GM18873 (cell line): Measurements from ENCODE around the gene TRHDE.

Experiments
- ATAC-seq: cut with Tn5 transposase; IDR thresholded peaks from one replicate; pipeline ENCODE4 v1.9.1; 2021; ENCODE audit warnings: mild to moderate bottlenecking, moderate library complexity, moderate number of reproducible peaks; ENCODE audit not compliant: unreplicated experiment, low FRiP score

The TRHDE gene

DNA sequence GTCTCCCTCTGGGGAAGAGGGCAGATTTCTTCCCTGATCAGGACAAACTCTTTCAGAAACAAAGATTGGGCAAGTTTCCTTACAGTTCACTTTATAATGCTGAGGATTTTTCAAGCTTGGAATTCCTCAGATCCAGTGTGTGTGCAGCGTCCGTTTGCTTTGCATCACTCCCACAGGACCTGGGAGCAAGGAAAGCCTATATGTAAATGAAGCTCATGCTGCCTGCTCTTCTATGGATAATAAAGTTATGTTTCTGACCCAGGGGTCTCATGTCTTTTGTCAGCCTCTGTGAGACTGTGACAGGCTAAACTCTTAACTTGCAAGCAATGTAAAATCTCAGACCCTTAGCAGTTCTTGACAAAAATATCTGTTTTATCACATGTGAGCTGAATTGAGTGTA is 41.6 kb downstream of the TRHDE start:
- no peak for ATAC-seq

DNA sequence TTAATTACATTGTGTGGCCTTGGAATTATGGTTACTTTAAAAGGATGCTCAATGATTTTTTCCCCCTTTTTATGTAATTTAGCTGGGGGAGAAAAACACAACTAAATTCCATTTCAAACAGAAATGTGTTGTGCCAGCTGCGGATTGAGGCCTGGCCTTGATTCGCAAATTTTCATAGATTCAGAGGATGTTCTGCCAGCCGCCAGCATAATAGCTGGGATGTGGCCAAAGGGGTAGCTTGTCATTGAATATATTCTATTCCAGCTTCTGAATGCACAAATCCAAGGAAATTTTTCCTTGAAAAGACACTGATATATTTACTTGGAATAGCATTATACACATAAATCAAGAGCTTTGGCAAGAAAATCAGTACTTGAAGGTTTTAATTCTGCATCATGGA is 43.7 kb downstream of the TRHDE start:
- no peak for ATAC-seq

DNA sequence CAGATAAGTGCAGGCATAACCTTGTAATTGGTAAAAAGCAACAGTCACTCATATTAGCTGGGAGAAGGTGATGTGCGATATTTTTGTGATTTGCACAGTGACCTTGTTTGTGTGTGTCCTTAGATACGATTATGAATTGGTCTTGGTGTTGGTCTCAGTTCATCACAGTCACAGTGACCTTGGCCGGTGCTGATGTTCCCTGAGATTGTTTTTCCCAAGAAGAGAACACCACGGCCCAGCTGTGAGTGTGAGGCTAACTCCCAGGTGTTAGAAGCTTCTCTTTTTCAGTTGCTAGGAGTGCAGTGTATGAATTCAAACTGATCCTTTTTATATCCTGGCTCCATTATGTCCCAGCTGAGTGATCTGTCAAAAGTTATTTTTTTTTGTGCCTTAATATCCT is 46.2 kb downstream of the TRHDE start:
- ATAC-seq = no peak

DNA sequence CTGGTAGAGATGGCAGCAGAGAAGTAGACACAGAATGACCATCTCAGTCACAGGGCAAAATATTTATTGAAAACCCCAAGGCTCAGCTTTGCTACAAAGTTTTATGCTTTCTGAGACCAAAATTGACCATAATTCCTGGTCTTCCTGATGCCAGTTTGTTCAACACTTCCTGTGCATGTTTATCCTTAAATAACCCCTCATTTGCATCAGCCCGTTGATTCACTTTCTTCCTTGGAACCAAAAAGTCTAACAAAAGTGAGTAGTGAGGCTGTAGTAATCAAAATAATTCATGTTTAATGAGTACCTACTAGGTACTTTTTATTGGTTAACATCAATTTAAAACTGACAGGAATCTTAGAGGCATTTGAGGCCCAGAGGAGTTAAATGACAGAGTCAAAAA is 51.7 kb downstream of the TRHDE start:
- no peak for ATAC-seq

DNA sequence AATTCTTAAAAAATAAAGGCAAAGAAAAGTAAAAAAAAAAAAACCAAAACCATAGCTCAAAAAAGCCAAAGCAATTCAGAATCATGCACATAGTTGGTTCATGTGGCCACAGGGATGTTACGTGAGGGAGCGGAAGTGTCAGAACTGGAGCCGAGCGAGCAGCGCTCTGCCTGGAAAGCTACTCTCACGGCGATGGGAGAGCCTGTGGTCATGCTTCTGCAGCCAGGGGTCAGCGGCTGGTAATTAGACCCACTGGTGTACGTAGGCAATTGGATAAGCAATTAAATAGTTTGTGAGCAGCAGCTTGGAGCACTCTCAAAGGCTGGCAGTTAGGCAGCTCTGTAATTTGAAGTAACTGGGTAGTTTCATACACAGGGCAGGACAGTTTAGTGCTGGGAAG is 58.1 kb downstream of the TRHDE start:
- ATAC-seq = no peak

DNA sequence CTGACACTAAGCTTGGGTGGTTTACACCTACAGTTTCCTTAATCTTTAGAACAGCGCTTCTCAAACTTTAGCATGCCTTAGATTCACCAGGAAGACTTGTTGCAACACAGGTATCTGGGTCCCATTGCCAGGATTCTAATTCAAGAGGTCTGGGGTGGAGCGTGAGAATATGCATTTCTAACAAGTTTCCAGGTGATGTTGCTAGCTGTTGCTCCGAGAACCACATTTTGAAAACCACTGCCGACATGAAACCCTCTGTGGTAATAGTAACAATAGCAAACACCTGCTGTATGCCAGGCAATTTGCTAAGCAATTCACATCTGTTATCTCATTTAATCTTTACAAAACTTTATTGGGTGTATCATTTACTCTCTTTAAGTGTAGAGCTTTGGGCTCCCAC is 58.6 kb downstream of the TRHDE start:
- ATAC-seq = no peak

DNA sequence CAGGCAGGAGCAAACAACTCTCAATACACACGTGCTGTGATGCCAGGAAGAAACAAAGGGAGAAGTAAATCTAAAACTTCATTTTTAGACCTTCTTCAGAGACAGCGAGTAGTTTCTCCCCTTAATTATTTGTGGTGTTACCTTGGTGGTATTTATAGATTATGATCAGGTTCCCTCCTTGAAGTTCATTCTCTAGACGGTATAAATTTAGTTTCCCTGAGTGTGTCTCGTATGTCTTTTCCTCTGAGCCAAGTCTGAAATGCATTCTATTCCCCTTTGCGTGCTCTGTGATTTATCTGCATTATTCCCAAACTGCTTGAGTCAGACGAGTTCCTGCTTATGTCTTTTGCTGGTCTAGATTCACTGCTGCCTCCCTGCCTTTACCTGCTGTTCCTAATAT is 65.2 kb downstream of the TRHDE start:
- ATAC-seq = no peak

DNA sequence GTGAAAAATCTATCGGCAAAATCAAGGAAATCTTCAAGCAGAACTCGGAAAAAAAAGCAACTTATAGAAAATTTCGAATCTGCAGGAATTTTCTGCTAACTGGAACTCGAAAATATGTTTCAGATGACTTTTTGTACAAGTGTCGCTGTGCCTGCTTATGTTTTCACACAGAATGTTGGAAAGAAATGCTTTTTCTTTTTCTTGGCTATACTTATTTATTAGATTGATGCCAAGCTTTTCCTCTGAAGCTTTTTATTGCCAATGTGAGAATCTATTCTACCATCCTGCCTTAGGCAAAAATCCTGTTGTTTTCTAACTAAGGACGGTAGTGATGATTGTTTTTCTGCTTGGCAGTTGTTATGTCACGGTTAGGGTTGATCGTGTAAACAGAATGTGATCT is 65.8 kb downstream of the TRHDE start:
- ATAC-seq = no peak

DNA sequence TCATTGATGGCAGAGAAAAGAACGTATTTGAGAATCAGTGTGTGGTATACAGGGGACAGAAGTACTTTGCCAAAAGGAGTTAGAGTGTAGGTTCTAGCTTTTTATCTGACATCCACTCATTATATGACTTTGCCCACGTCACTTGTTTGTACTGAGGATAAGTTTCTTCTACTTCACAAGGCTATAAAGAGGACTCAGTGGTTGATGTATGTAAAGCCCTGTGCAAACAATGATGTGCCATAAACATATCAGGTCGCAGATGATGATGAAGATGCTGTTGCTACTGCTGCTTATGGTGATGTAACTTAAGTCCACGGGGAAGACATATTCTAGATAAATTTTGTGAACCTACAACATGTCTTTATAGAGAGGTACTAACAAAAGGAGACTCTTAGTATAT is 66.3 kb downstream of the TRHDE start:
- ATAC-seq = no peak

DNA sequence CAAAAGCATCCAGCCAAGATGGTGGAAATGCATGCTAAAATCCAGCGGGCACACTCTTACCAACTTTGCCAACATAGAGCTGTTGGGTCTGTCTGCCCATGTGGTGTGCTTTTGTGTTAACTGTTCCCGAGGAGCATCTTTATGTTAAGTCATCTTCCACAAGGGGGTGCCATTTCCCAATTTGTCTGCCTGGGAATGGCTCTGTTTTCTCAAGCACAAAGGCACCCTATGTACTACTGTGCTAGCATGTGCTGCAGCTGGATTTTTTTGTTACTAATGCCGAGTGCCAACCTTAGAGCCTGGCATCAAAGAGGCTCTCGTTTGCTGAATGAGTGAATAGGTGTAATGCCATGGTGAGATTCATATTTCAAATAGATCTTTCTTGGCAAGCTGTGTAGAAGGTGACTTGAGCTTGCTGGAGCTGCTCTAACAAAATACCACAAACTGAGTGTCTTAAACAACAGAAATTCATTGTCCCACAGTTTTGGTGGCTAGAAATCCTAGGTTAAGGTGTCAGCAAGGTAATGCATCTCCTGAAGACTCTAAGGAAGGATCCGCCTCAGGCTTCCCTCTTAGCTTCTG is 74.3 kb downstream of the TRHDE start:
- peak; percentile 89 for ATAC-seq

DNA sequence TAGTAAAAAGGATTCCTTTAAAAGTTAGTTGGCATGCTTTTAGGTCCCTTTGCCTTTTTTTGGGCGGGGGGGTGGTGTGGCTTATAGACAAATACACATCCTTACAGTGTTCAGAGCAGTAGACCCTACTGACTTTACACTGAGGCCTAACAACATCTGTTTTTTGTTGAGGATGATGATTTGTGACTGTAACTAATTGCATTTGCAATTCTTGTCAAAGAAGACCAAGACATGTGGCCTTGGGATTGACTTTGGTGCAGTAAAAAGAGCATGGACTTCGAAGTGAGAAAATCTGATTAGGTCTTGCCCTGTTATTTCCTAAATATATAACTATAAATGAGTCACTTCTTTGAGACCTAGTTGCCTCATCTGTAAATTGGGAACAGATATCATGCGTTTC is 77.3 kb downstream of the TRHDE start:
- no peak for ATAC-seq

DNA sequence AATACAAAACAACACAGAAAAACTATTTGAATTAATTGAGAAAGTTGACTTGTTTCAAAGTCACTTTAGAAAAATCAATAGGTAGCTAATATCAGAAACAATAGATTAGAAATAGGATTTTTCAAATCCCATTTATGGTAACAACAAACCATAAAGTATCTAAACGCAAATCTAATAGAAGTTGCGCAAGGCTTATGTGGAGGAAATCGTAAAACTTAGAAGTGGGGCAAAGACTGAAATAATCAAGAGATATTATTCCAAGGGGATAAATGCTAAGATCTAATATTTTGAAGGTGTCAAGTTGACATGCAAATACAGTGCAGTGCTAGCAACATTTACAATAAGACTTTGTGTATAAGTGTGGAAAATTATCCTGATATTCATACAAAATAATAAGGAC is 87.2 kb downstream of the TRHDE start:
- ATAC-seq = no peak

DNA sequence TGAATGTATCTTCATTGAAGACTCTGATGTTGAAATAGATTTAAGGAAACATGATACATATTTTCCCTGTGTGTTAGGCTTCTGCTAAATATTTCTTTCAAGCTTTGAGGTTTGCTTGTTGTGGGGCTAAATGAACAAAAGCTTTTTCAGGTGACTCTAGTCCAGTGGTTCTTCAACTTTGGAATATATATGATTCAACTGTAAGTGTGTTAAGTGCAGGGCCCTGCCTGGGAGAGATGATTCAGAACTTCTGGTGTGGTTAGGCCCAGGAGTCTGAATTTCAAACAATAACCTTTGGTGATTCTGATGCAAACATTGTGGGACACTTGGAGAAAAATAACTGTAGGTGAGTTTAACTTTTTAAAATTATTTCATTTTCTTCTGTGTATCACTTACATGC is 93.0 kb downstream of the TRHDE start:
- ATAC-seq = no peak

DNA sequence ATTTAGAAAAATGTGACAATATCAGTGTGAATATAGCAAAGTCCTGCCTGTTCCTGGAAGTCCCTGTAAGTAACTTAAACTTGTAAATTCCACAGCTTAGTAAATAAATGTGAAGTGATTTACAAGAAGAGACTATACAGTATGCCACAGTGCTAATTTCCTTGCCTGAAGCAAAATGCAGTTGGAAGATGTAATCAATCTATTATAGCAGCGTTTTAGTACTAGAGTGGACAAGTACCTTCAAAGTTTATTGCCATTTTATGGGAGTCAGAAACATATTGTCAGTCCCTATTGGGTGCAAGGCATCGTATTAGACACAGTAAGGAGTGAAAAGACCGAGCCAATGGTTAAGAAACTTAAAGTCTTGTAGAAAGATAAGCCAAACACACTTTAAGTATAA is 94.1 kb downstream of the TRHDE start:
- ATAC-seq = no peak

DNA sequence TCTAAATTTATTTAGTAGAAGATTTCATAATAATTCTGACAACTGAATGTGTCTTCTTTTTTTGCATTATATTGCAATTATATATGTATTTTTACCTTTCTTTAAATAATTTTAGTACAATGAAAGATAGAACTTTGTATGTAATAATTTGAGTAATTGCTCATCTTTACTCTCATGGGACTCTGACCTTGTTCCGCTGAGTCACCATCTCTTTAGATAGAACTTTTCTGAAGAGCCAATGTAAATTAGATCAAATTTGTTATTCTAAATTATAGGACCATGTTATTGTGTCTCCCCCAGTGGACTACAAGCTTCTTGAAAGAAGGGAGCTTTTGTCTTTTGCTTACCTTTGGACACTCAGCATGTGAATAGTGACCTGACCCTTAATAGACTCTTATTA is 96.1 kb downstream of the TRHDE start:
- ATAC-seq = no peak

DNA sequence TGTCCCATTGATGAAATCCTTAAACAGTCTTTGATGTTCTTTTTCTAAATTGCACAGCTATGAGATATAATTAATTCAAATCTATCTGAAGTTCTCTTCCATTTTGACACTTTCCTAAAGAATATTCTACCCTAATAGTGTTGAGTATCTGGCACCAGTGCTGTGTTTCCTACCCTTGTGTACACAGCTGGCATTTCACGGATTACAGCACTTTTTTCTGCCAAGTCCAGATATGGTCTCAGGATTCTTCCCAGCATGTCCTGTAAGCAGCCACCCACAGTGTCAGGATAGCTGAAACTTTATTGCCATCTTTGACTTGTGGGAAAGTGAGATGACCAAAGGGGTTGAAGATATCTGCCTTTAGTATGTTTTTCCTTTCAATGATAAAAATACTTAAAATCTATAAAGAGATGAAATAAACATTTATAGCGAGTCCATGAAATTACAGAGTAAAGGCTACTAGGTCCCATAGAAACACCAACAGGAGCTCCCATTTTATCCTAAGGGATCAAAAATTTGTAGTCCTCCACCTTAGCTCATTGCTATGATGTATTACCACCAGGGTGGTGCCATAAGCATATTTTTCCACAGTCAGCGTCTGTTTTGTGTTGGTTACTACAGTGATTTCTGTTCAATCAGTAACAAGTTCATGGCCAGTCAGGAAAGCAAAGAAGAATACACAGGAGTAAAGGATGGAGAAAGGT is 96.7 kb downstream of the TRHDE start:
- ATAC-seq = no peak

DNA sequence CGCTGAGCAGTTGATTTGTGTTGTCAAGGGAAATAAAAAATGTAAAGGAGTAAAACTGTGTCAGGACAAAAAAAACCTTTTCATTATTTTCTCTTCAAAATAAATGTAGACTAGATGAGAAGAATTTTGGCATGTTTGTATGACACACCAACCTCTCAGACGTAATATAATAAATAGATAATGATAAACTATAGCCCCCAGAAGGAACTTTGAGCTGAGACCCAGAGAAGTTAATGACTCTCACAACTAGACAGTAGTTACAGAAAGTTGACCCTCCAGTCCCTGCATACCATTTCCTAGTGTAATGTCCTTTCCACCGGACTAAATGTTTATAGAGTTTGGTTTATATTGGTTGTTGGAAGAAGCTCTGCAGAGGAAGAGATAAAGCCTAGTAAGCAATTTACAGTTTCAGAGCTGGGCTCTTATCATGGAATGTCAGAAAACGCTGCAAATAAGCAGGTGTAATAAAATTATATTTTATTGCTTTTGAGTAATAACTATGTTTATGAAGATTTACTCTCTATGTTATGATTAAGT is 97.3 kb downstream of the TRHDE start:
- no peak for ATAC-seq

DNA sequence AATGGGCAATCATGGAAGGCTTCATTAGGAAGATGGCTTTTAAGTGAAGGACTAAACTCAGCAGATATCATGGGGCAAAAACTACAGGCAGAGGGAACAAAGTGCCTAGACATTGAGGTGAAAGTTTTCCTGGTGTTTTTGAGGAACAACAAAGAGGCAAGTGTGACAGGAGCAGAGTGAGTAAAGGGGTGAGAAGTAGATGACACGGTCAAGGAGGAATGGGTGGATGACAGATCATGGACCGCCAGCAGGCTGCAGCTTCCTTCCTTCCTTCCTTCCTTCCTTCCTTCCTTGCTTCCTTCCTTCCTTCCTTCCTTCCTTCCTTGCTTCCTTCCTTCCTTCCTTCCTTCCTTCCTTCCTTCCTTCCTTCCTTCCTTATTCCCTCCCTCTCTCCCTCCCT is 108.3 kb downstream of the TRHDE start:
- no peak for ATAC-seq

DNA sequence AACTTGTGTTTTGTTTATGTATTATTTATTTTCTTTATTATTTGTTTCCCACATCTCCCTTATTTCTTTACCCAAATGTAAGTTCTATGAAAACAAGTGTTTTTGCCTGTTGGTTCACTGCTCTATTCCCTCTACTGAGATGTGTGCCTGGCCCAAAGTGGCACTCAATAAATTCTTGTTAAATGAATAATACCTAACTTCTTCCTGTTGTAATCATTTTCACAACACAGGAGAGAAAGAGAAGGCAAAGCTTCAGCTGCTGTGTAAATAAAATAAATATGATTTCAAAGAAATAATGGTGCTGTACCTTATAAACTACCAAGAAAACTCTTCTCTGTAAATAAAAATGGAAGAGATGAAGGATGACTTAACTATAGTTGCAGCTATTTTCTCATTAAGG is 116.2 kb downstream of the TRHDE start:
- no peak for ATAC-seq

DNA sequence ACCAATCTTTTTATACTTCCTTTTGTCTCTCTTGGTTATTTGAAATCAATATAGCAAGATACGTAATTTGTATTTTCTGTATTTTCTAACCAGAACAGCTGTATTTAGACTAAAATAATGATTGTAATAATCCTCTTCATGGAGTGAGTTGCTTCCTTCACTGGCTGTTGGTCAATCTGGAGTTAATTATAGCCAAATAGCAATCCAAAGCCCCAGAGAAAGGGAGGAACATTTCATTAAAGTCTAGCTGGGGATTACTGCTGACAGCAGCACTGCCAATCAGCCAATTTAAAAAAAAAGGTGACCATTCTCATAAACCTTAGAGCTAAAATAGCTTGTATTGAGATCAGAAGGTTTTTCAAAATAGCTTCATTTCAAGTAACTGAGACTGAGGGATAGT is 118.0 kb downstream of the TRHDE start:
- ATAC-seq = no peak

DNA sequence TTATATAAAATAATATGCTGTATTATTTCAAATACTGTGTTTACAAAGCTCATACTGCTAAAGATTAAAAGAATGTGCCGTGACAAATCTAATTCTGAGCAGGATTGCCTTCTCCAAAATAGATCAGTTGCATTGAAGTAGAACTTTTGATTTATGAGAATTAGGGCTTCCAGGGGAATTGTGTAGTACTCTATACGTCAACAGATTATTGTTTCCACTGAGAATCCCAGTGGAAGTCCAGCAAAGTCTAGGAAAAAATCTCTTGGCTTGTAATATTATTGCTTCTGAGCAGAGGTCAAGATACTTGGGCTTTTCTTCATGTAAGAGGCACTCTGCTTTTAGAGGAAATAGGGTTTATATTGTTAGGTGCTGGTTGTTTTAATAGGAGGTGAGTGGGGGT is 133.9 kb downstream of the TRHDE start:
- no peak for ATAC-seq

DNA sequence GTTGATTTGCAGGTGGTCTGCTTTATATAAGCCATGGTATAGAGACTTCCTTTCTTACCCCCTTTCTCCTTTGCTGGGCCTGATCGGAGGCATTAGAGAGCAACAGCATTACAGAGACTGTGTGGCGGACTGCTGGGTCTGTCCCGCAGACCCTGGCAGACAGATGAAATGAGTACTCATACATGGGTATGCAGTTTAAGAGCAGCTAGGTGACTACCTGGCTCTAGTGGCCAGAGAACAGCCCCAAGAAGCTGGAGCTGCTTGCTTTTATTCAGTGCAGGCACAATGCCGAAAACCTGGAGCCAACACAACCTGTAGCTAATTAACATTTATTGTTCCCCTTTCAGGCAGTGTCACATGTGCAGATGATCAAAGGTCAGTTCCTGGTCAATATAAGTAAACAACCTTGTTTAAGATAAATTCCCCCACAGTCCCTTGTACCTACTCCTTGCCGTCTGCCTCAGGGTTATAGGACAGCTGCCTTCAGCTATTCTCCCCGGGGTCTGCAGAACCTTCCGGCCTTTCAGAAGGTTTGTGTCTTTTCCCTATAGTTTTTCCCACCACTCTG is 160.0 kb downstream of the TRHDE start:
- ATAC-seq = no peak
